GM13977 (cell line): Measurements from ENCODE around the gene GLRX2.
"Not testable (repeated sequence)": the region's sequence is repeated elsewhere in the genome, so short reads cannot be mapped to it uniquely, and the experiment has no call there.

Source experiments
- DNase-seq: peaks from one replicate; pipeline ENCODE4 v3.0.0; 2012; ENCODE audit warnings: low spot score
- CTCF ChIP-seq: IDR thresholded peaks from 2 replicates; pipeline ENCODE4 v1.5.1; 2012; ENCODE audit warnings: mild to moderate bottlenecking, control low read depth; ENCODE audit not compliant: insufficient read depth; ENCODE audit errors: extremely low read depth, missing control alignments
- in situ Hi-C: fragments of 300-500 bp; cut with MboI; formaldehyde crosslinking; loops from one replicate; pipeline ENCODE4 v1.12.0; 2022; ENCODE audit warnings: low sequenced_read_pairs, low pct_unique_long_range_greater_than_20kb, mixed read lengths, inconsistent platforms; ENCODE audit not compliant: unreplicated experiment

GLRX2 gene

GRCh38 chr1:193054169-193054675, 51.0 kb downstream of the GLRX2 start:
- no peak for TF ChIP-seq CTCF
- in situ Hi-C loops, result no loop called here
- no peak for DNase-seq

- in situ Hi-C loops, DNase-seq: not testable (repeated sequence)
These were observed 56.3 kb downstream of the GLRX2 start for GRCh38 chr1:193048913-193049312.
